Breast epithelium (tissue), 3 donors: ENCODE data around the gene HYOU1.
"Not testable (repeated sequence)": the region's sequence is repeated elsewhere in the genome, so short reads cannot be mapped to it uniquely, and the experiment has no call there.

Source experiments
- POLR2A ChIP-seq: fragments of 450-650 bp; IDR thresholded peaks from one replicate; pipeline ENCODE4 v1.6.1; 2016; ENCODE audit warnings: antibody characterized with exemption, mild to moderate bottlenecking, moderate library complexity
- TF ChIP-seq, protein P1 (sequence below), 3 donors: fragments of 450-650 bp; IDR thresholded peaks; one replicate each; pipeline ENCODE4 v1.5.1; 2016 to 2017; ENCODE audit warnings: antibody characterized with exemption in 3 of 3, mild to moderate bottlenecking in 3 of 3, moderate library complexity in 3 of 3

DNA sequence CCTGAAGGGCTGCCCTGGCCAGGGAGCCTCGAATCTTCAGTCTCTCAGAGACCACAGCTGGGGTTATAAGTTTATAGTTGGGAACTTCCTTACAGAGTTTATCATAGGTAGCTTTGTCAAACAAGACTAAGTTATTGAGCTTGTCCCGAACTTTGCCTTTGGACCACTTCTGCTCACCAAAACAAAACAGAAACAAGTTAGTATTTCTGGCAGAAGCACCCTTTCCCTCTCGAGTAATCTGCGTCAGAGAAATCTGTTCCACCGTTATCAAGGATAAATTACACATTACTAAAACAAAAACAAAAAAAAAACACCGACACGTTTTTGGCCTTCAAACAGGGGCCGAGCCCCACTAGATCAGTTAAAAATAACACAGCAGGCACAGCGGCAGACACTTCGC is 39.6 kb downstream of the HYOU1 start:
- not testable (repeated sequence) for TF ChIP-seq POLR2A
- TF ChIP-seq, protein P1, sequence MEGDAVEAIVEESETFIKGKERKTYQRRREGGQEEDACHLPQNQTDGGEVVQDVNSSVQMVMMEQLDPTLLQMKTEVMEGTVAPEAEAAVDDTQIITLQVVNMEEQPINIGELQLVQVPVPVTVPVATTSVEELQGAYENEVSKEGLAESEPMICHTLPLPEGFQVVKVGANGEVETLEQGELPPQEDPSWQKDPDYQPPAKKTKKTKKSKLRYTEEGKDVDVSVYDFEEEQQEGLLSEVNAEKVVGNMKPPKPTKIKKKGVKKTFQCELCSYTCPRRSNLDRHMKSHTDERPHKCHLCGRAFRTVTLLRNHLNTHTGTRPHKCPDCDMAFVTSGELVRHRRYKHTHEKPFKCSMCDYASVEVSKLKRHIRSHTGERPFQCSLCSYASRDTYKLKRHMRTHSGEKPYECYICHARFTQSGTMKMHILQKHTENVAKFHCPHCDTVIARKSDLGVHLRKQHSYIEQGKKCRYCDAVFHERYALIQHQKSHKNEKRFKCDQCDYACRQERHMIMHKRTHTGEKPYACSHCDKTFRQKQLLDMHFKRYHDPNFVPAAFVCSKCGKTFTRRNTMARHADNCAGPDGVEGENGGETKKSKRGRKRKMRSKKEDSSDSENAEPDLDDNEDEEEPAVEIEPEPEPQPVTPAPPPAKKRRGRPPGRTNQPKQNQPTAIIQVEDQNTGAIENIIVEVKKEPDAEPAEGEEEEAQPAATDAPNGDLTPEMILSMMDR (IDR thresholded peaks at IDR 0.05) = not testable (repeated sequence)
